ENCODE data around the gene DTX4.

Gene DTX4

GRCh38 chr11:59173080-59173963 is 1.4 kb downstream of the DTX4 start:
- DNase-seq (ENCODE audit: low read depth in 2 of 2) = no peak

GRCh38 chr11:59173964-59174663 is 2.2 kb downstream of the DTX4 start:
- no peak for DNase-seq (ENCODE audit: low read depth in 2 of 2)

GRCh38 chr11:59174664-59175033 is 2.7 kb downstream of the DTX4 start:
- no peak for DNase-seq (ENCODE audit: low read depth in 2 of 2)

- no peak for DNase-seq (ENCODE audit: low read depth in 2 of 2)
Measured at GRCh38 chr11:59175091-59175501, 3.2 kb downstream of the DTX4 start.

GRCh38 chr11:59176330-59176729 is 4.4 kb downstream of the DTX4 start:
- no peak for DNase-seq (ENCODE audit: low read depth in 2 of 2)

GRCh38 chr11:59178402-59178801 is 6.5 kb downstream of the DTX4 start:
- no peak for DNase-seq (ENCODE audit: low read depth in 2 of 2)

- no peak for DNase-seq (ENCODE audit: low read depth in 2 of 2)
Measured at GRCh38 chr11:59179121-59179520, 7.2 kb downstream of the DTX4 start.

- DNase-seq (ENCODE audit: low read depth in 2 of 2) = no peak
Measured at GRCh38 chr11:59180168-59180776, 8.3 kb downstream of the DTX4 start.

- DNase-seq (ENCODE audit: low read depth in 2 of 2) = no peak
Measured at GRCh38 chr11:59180907-59181306, 9.0 kb downstream of the DTX4 start.

GRCh38 chr11:59181746-59182456 is 10.0 kb downstream of the DTX4 start:
- DNase-seq (ENCODE audit: low read depth in 2 of 2) = no peak

- DNase-seq (ENCODE audit: low read depth in 2 of 2) = no peak
Measured at GRCh38 chr11:59182457-59183151, 10.7 kb downstream of the DTX4 start.

- DNase-seq (ENCODE audit: low read depth in 2 of 2) = no peak
Measured at GRCh38 chr11:59183771-59184170, 11.8 kb downstream of the DTX4 start.

- no peak for DNase-seq (ENCODE audit: low read depth in 2 of 2)
Measured at GRCh38 chr11:59184691-59185339, 12.9 kb downstream of the DTX4 start.

- DNase-seq (ENCODE audit: low read depth in 2 of 2) = no peak
Measured at GRCh38 chr11:59185386-59185945, 13.5 kb downstream of the DTX4 start.

GRCh38 chr11:59186130-59186594 is 14.2 kb downstream of the DTX4 start:
- no peak for DNase-seq (ENCODE audit: low read depth in 2 of 2)

GRCh38 chr11:59187035-59187434 is 15.1 kb downstream of the DTX4 start:
- DNase-seq (ENCODE audit: low read depth in 2 of 2) = no peak

GRCh38 chr11:59187587-59187986 is 15.7 kb downstream of the DTX4 start:
- DNase-seq (ENCODE audit: low read depth in 2 of 2) = no peak

- no peak for DNase-seq (ENCODE audit: low read depth in 2 of 2)
Measured at GRCh38 chr11:59188954-59189353, 17.0 kb downstream of the DTX4 start.

GRCh38 chr11:59189986-59190385 is 18.1 kb downstream of the DTX4 start:
- no peak for DNase-seq (ENCODE audit: low read depth in 2 of 2)

GRCh38 chr11:59191095-59191494 is 19.2 kb downstream of the DTX4 start:
- no peak for DNase-seq (ENCODE audit: low read depth in 2 of 2)

All from fibroblast of skin of left quadriceps (primary cell).